Endodermal cell (in vitro differentiated cells): Measurements from ENCODE around the gene DBT. TPM values are rescaled to one million over a fixed set of nuclear protein-coding genes. Genes with fewer than 3 reads are reported as not detected.

ENCODE experiments used
- DNase-seq: peaks from one replicate; pipeline ENCODE4 v3.0.0-alpha.2; 2017
- H3K27ac ChIP-seq: 2 replicates; pipeline ENCODE4 v1.5.1; 2013; ENCODE audit warnings: mild to moderate bottlenecking, low read depth, low read length, moderate library complexity
- H3K27me3 ChIP-seq: 2 replicates; pipeline ENCODE4 v1.6.1; 2013; ENCODE audit warnings: mild to moderate bottlenecking, low read length, moderate library complexity; ENCODE audit not compliant: insufficient read depth, control insufficient read depth, poor library complexity, severe bottlenecking
- H3K36me3 ChIP-seq: 2 replicates; pipeline ENCODE4 v1.7.0; 2013; ENCODE audit warnings: mild to moderate bottlenecking, low read length, moderate library complexity; ENCODE audit not compliant: control insufficient read depth, insufficient read depth
- H3K4me1 ChIP-seq: one replicate; pipeline ENCODE4 v1.7.0; 2013; ENCODE audit warnings: low read length; ENCODE audit not compliant: control insufficient read depth, insufficient read depth
- H3K4me3 ChIP-seq: 2 replicates; pipeline ENCODE4 v1.5.1; 2013; ENCODE audit warnings: mild to moderate bottlenecking, low read length, moderate library complexity
- H3K9ac ChIP-seq: 2 replicates; pipeline ENCODE4 v1.6.1; 2013; ENCODE audit warnings: mild to moderate bottlenecking, low read length, moderate library complexity; ENCODE audit not compliant: poor library complexity, severe bottlenecking; ENCODE audit errors: extremely low read depth
- H3K9me3 ChIP-seq: 2 replicates; pipeline ENCODE4 v1.6.1; 2013; ENCODE audit warnings: mild to moderate bottlenecking, low read length, moderate library complexity; ENCODE audit not compliant: control insufficient read depth
- H3K27ac Mint-ChIP-seq: 2 replicates; pipeline ENCODE4 v1.8.0; 2020; ENCODE audit warnings: mixed read lengths
- H3K27me3 Mint-ChIP-seq: 2 replicates; pipeline ENCODE4 v1.8.0; 2021; ENCODE audit warnings: mild to moderate bottlenecking, mixed read lengths; ENCODE audit not compliant: insufficient read depth
- H3K36me3 Mint-ChIP-seq: 2 replicates; pipeline ENCODE4 v1.8.0; 2020; ENCODE audit warnings: low read depth, mixed read lengths
- H3K4me1 Mint-ChIP-seq: 2 replicates; pipeline ENCODE4 v1.8.0; 2020; ENCODE audit warnings: mixed read lengths
- H3K4me3 Mint-ChIP-seq: 2 replicates; pipeline ENCODE4 v1.8.0; 2020; ENCODE audit warnings: mild to moderate bottlenecking, moderate library complexity, mixed read lengths
- H3K9me3 Mint-ChIP-seq: 2 replicates; pipeline ENCODE4 v1.8.0; 2020; ENCODE audit warnings: mild to moderate bottlenecking, mixed read lengths
- CTCF ChIP-seq: fragments of 200-600 bp; sonication (generic); conservative IDR thresholded peaks from 2 replicates; pipeline ENCODE4 v1.5.0; 2021; ENCODE audit warnings: antibody characterized with exemption, mild to moderate bottlenecking
- WGBS, 2 experiments: methylation state at CpG; one replicate each; pipeline versions ENCODE4 v1.1.5 to v1.1.7; 2013; ENCODE audit warnings: missing lambda C conversion rate in 2 of 2, mixed read lengths in 1 of 2; ENCODE audit not compliant: insufficient coverage in 1 of 2, insufficient read length in 1 of 2; 5-methylcytosine and 5-hydroxymethylcytosine counted together
- total RNA-seq, 2 donors: library from RNA; stranded (reverse); fragmentation: NEBNext Ultra II Directional in 1 of 2; extraction: Animal tissue kit (Norgen Biotek cat#: 25700) in 1 of 2; gene quantifications; 2 replicates in 1 of 2; 3 replicates in 1 of 2; pipeline ENCODE4 v1.2.1, GENCODE V29; 2021

Gene DBT
- total RNA-seq, 2 donors from 2014 or later, result 23.0 to 24.6 TPM

- Mint-ChIP-seq H3K9me3 (no peaks in the 10 kb centered on the region), H3K27me3 (no peaks in the 10 kb centered on the region), H3K27ac (no peak overlapping the region), H3K4me3 (no peak overlapping the region), H3K4me1 (peaks cover 1% of the 10 kb centered on the region), H3K36me3 (peaks cover 8% of the 10 kb centered on the region)
- WGBS, 2 experiments, result 96 to 100% methylated on average over 1 to 4 of the region's 4 CpGs
- Histone ChIP-seq H3K9ac (no peak overlapping the region), H3K4me1 (no peaks in the 10 kb centered on the region), H3K36me3 (peaks cover 27% of the 10 kb centered on the region), H3K4me3 (no peak overlapping the region), H3K27ac (no peak overlapping the region), H3K9me3 (no peaks in the 10 kb centered on the region), H3K27me3 (no peaks in the 10 kb centered on the region)
- TF ChIP-seq CTCF, result no peak
- no peak for DNase-seq
Measured at GRCh38 chr1:100152271-100152670, 97.4 kb downstream of the DBT start.

GRCh38 chr1:100151679-100152078 lies 98.0 kb downstream of the DBT start:
- H3K4me3 ChIP-seq, result no peak overlapping the region
- Mint-ChIP-seq H3K27me3 (no peaks in the 10 kb centered on the region), H3K9me3 (no peaks in the 10 kb centered on the region), H3K4me3 (no peak overlapping the region), H3K27ac (no peak overlapping the region), H3K4me1 (peaks cover 1% of the 10 kb centered on the region), H3K36me3 (peaks cover 10% of the 10 kb centered on the region)
- no peak for DNase-seq
- no peak for TF ChIP-seq CTCF
- H3K36me3 ChIP-seq, result peaks cover 31% of the 10 kb centered on the region
- H3K9me3 ChIP-seq, result no peaks in the 10 kb centered on the region
- H3K4me1 ChIP-seq, result no peaks in the 10 kb centered on the region
- 84 to 87% methylated on average over 2 of the region's 2 CpGs for WGBS, 2 experiments
- no peak overlapping the region for H3K27ac ChIP-seq
- no peaks in the 10 kb centered on the region for H3K27me3 ChIP-seq
- H3K9ac ChIP-seq, result no peak overlapping the region

GRCh38 chr1:100147875-100148274 lies 101.8 kb downstream of the DBT start:
- DNase-seq, result peak; percentile 59
- no peaks in the 10 kb centered on the region for H3K27me3 ChIP-seq
- WGBS, 2 experiments, result 85 to 100% methylated on average over 2 to 4 of the region's 4 CpGs
- H3K27ac Mint-ChIP-seq, result no peak overlapping the region
- H3K27me3 Mint-ChIP-seq, result no peaks in the 10 kb centered on the region
- H3K36me3 Mint-ChIP-seq, result peaks cover 31% of the 10 kb centered on the region
- no peaks in the 10 kb centered on the region for H3K9me3 ChIP-seq
- H3K27ac ChIP-seq, result no peak overlapping the region
- H3K4me1 ChIP-seq, result no peaks in the 10 kb centered on the region
- no peaks in the 10 kb centered on the region for H3K9me3 Mint-ChIP-seq
- H3K36me3 ChIP-seq, result peaks cover 64% of the 10 kb centered on the region
- no peak overlapping the region for H3K9ac ChIP-seq
- H3K4me1 Mint-ChIP-seq, result peaks cover 1% of the 10 kb centered on the region
- H3K4me3 Mint-ChIP-seq, result no peak overlapping the region
- peak; percentile 46 for TF ChIP-seq CTCF
- no peak overlapping the region for H3K4me3 ChIP-seq
